Astrocyte (in vitro differentiated cells and primary cell): ENCODE data around the gene TXLNA. TPM values are rescaled to one million over a fixed set of nuclear protein-coding genes. Genes with fewer than 3 reads are reported as not detected.
"Not testable (repeated sequence)": the region's sequence is repeated elsewhere in the genome, so short reads cannot be mapped to it uniquely, and the experiment has no call there.

Source experiments
- DNase-seq: peaks from one replicate; pipeline ENCODE4 v3.0.0-alpha.2; 2010; ENCODE audit warnings: low read depth
- FAIRE-seq: peaks from 2 replicates; lab custom pipeline; 2011; peaks lifted over from hg19 to GRCh38; lab: Jason Lieb, UNC
- H2AFZ ChIP-seq: 2 replicates; pipeline ENCODE4 v1.6.0; 2012; ENCODE audit warnings: low read depth, low read length, inconsistent platforms
- H3K27ac ChIP-seq: 2 replicates; pipeline ENCODE4 v1.5.1; 2011; ENCODE audit warnings: low read depth, low read length, inconsistent platforms
- H3K27me3 ChIP-seq: 2 replicates; pipeline ENCODE4 v1.6.0; 2011; ENCODE audit warnings: low read length, inconsistent platforms; ENCODE audit not compliant: insufficient read depth
- H3K36me3 ChIP-seq: 2 replicates; pipeline ENCODE4 v1.5.1; 2011; ENCODE audit warnings: low read length, inconsistent platforms; ENCODE audit not compliant: insufficient read depth
- H3K4me1 ChIP-seq: 2 replicates; pipeline ENCODE4 v1.5.1; 2011; ENCODE audit warnings: low read length, inconsistent platforms; ENCODE audit not compliant: insufficient read depth
- H3K4me2 ChIP-seq: 2 replicates; pipeline ENCODE4 v1.6.0; 2012; ENCODE audit warnings: low read length, inconsistent platforms
- H3K4me3 ChIP-seq: 2 replicates; pipeline ENCODE4 v1.5.1; 2011; ENCODE audit warnings: low read depth, mild to moderate bottlenecking, low read length, inconsistent platforms; ENCODE audit not compliant: insufficient read depth
- H3K79me2 ChIP-seq: 2 replicates; pipeline ENCODE4 v1.6.0; 2012; ENCODE audit warnings: mild to moderate bottlenecking, low read length, inconsistent platforms; ENCODE audit not compliant: insufficient read depth
- H3K9ac ChIP-seq: 2 replicates; pipeline ENCODE4 v1.6.0; 2012; ENCODE audit warnings: mild to moderate bottlenecking, low read length, inconsistent platforms
- H3K9me3 ChIP-seq: 2 replicates; pipeline ENCODE4 v1.5.1; 2012; ENCODE audit warnings: low read depth, mild to moderate bottlenecking, low read length, inconsistent platforms; ENCODE audit not compliant: insufficient read depth
- H4K20me1 ChIP-seq: 2 replicates; pipeline ENCODE4 v1.6.0; 2012; ENCODE audit warnings: low read length, inconsistent platforms; ENCODE audit not compliant: insufficient read depth
- H3K27ac Mint-ChIP-seq: one replicate; pipeline ENCODE4 v1.8.0; 2021; ENCODE audit warnings: mild to moderate bottlenecking, mixed read lengths; ENCODE audit not compliant: unreplicated experiment
- H3K27me3 Mint-ChIP-seq: one replicate; pipeline ENCODE4 v1.8.0; 2021; ENCODE audit warnings: low read depth, mixed read lengths; ENCODE audit not compliant: unreplicated experiment
- H3K36me3 Mint-ChIP-seq: one replicate; pipeline ENCODE4 v1.8.0; 2021; ENCODE audit warnings: low read depth, mixed read lengths; ENCODE audit not compliant: unreplicated experiment
- H3K4me1 Mint-ChIP-seq: one replicate; pipeline ENCODE4 v1.8.0; 2021; ENCODE audit warnings: low read depth, mixed read lengths; ENCODE audit not compliant: unreplicated experiment
- H3K4me3 Mint-ChIP-seq: one replicate; pipeline ENCODE4 v1.8.0; 2021; ENCODE audit warnings: mild to moderate bottlenecking, moderate library complexity, mixed read lengths; ENCODE audit not compliant: unreplicated experiment
- H3K9me3 Mint-ChIP-seq: one replicate; pipeline ENCODE4 v1.8.0; 2021; ENCODE audit warnings: mild to moderate bottlenecking, mixed read lengths; ENCODE audit not compliant: unreplicated experiment
- CTCF ChIP-seq: IDR thresholded peaks from 2 replicates; pipeline ENCODE4 v1.5.1; 2011; ENCODE audit warnings: low read depth, mild to moderate bottlenecking, inconsistent platforms, low read length, moderate library complexity; ENCODE audit not compliant: insufficient read depth
- EZH2 ChIP-seq: IDR thresholded peaks from 2 replicates; pipeline ENCODE4 v1.6.1; 2012; ENCODE audit warnings: mild to moderate bottlenecking, low read length, inconsistent platforms; ENCODE audit not compliant: insufficient read depth
- total RNA-seq: library from RNA; stranded (reverse); gene quantifications from 2 replicates; pipeline ENCODE4 v1.2.1, GENCODE V29; 2021

TXLNA gene
- total RNA-seq, 1 donor from 2014 or later = 65.8 TPM

- Mint-ChIP-seq H3K4me3 (no peak overlapping the region), H3K27ac (peak overlapping the region; percentile 41), H3K27me3 (no peaks in the 10 kb centered on the region), H3K4me1 (peaks cover 21% of the 10 kb centered on the region), H3K36me3 (peaks cover 8% of the 10 kb centered on the region), H3K9me3 (no peaks in the 10 kb centered on the region)
- no peak overlapping the region for H3K9ac ChIP-seq
- peaks cover 76% of the 10 kb centered on the region for H4K20me1 ChIP-seq
- H3K9me3 ChIP-seq = no peaks in the 10 kb centered on the region
- H3K79me2 ChIP-seq = peaks cover 91% of the 10 kb centered on the region
- no peak overlapping the region for H3K27ac ChIP-seq
- H3K27me3 ChIP-seq = no peaks in the 10 kb centered on the region
- no peaks in the 10 kb centered on the region for H3K36me3 ChIP-seq
- peaks cover 17% of the 10 kb centered on the region for H3K4me1 ChIP-seq
- no peak overlapping the region for H3K4me3 ChIP-seq
- DNase-seq (no peak), FAIRE-seq (no peak)
- no peak overlapping the region for H2AFZ ChIP-seq
- TF ChIP-seq EZH2 = no peak
- TF ChIP-seq CTCF = no peak
- H3K4me2 ChIP-seq = no peak overlapping the region
These were observed 35.4 kb upstream of the TXLNA start for GRCh38 chr1:32144033-32144432.

- not testable (repeated sequence) for H3K36me3 Mint-ChIP-seq, H2AFZ ChIP-seq, H3K27me3 ChIP-seq, FAIRE-seq, H3K4me3 Mint-ChIP-seq, H3K9me3 Mint-ChIP-seq, H3K4me3 ChIP-seq, H3K36me3 ChIP-seq, H3K27me3 Mint-ChIP-seq, H3K4me2 ChIP-seq, H3K27ac ChIP-seq, H3K9ac ChIP-seq, H3K27ac Mint-ChIP-seq, H3K9me3 ChIP-seq, DNase-seq
- H4K20me1 ChIP-seq = peaks cover 80% of the 10 kb centered on the region
- peaks cover 82% of the 10 kb centered on the region for H3K79me2 ChIP-seq
- peaks cover 11% of the 10 kb centered on the region for H3K4me1 ChIP-seq
- peaks cover 22% of the 10 kb centered on the region for H3K4me1 Mint-ChIP-seq
These were observed 31.7 kb upstream of the TXLNA start for GRCh38 chr1:32147799-32148198.

DNA sequence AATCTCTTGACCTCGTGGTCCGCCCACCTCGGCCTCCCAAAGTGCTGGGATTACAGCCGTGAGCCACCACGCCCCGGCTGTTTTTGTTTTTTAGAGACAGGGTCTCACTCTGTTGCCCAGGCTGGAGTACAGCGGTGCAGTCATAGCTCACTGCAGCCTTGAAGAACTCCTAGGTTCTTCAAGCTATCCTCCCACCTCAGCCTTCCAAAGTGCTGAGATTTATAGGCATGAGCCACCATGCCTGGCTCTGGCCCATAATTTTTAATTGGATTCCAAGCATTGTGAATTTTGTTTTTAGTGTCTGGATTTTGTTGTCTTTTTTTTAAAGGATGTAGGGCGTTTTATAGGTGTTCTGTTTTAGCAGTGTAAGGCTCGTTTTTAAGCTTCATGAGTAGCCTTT lies 28.6 kb upstream of the TXLNA start:
- Histone ChIP-seq H3K36me3 (no peaks in the 10 kb centered on the region), H3K79me2 (peaks cover 79% of the 10 kb centered on the region), H3K4me2 (peak overlapping the region; percentile 51), H3K9ac (peak overlapping the region; percentile 26), H3K27me3 (no peaks in the 10 kb centered on the region), H3K4me1 (peaks cover 8% of the 10 kb centered on the region), H3K4me3 (no peak overlapping the region), H3K27ac (no peak overlapping the region), H2AFZ (no peak overlapping the region), H3K9me3 (no peaks in the 10 kb centered on the region), H4K20me1 (peaks cover 75% of the 10 kb centered on the region)
- peaks cover 6% of the 10 kb centered on the region for H3K36me3 Mint-ChIP-seq
- FAIRE-seq = no peak
- DNase-seq = peak; percentile 3
- H3K27ac Mint-ChIP-seq = peak overlapping the region; percentile 17
- no peak for TF ChIP-seq EZH2
- no peak for TF ChIP-seq CTCF
- H3K4me1 Mint-ChIP-seq = peaks cover 14% of the 10 kb centered on the region
- no peaks in the 10 kb centered on the region for H3K27me3 Mint-ChIP-seq
- H3K4me3 Mint-ChIP-seq = no peak overlapping the region
- no peaks in the 10 kb centered on the region for H3K9me3 Mint-ChIP-seq
